Activated naive CD4-positive, alpha-beta T cell treated with anti-CD3 and anti-CD28 coated beads, Interleukin-2, amount 10 ng/mL, durations not matched to agents 7 days and 5 days (primary cell): ENCODE data around the gene LENG9.

Source experiments
- CTCF ChIA-PET: fragments of 350-600 bp; sonication (Branson Sonifier 250); formaldehyde crosslinking; loops from one replicate; lab custom pipeline; 2021; ENCODE audit warnings: antibody characterized with exemption; lab: Charles Lee
- DNase-seq: peaks from one replicate; pipeline ENCODE4 v3.0.0-alpha.2; 2020
- H3K27ac Mint-ChIP-seq: one replicate; pipeline ENCODE4 v1.8.0; 2021; ENCODE audit warnings: mild to moderate bottlenecking, moderate library complexity, mixed read lengths
- H3K27me3 Mint-ChIP-seq: one replicate; pipeline ENCODE4 v1.8.0; 2021; ENCODE audit warnings: mild to moderate bottlenecking, mixed read lengths
- H3K36me3 Mint-ChIP-seq: one replicate; pipeline ENCODE4 v1.8.0; 2021; ENCODE audit warnings: mixed read lengths
- H3K4me1 Mint-ChIP-seq: one replicate; pipeline ENCODE4 v1.8.0; 2021; ENCODE audit warnings: mixed read lengths
- H3K4me3 Mint-ChIP-seq: one replicate; pipeline ENCODE4 v1.8.0; 2021; ENCODE audit warnings: mild to moderate bottlenecking, moderate library complexity, mixed read lengths
- H3K9me3 Mint-ChIP-seq: one replicate; pipeline ENCODE4 v1.8.0; 2021; ENCODE audit warnings: mixed read lengths

LENG9 gene

GRCh38 chr19:54421521-54421920 is 42.1 kb downstream of the LENG9 start:
- CTCF ChIA-PET: interaction anchor here (1.3 to 2.1 kb wide), 2 partner anchors 18 to 60 kb away, joined by 4 to 10 read pairs; no protein-coding TSS in a partner anchor

DNA sequence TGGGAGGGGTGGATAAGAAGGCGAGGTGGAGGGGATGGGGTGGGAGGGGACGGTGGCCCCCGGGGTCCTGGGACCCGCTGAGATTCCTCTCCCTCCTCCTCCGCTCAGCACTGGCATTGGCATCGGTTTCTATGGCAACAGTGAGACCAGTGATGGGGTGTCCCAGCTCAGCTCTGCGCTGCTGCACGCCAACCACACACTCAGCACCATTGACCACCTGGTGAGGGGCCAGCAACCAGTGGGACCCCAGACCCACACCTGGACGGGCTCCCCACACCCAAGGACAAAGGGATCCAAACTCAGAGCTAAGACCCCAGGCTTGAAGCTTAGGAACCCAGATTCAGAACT is 42.4 kb downstream of the LENG9 start:
- no peaks in the 10 kb centered on the region for H3K9me3 Mint-ChIP-seq
- H3K27me3 Mint-ChIP-seq: peaks cover 63% of the 10 kb centered on the region
- H3K4me1 Mint-ChIP-seq: peaks cover 15% of the 10 kb centered on the region
- no peak overlapping the region for H3K27ac Mint-ChIP-seq
- DNase-seq: no peak
- no peaks in the 10 kb centered on the region for H3K36me3 Mint-ChIP-seq
- no peak overlapping the region for H3K4me3 Mint-ChIP-seq
- CTCF ChIA-PET: interaction anchor here (1.3 to 2.1 kb wide), 2 partner anchors 18 to 61 kb away, joined by 4 to 10 read pairs; no protein-coding TSS in a partner anchor

More at GRCh38 chr19:54421521-54421920, 42.1 kb downstream of the LENG9 start:
- no peak overlapping the region for H3K4me3 Mint-ChIP-seq
- no peaks in the 10 kb centered on the region for H3K36me3 Mint-ChIP-seq
- peaks cover 15% of the 10 kb centered on the region for H3K4me1 Mint-ChIP-seq
- no peak for DNase-seq
- no peaks in the 10 kb centered on the region for H3K9me3 Mint-ChIP-seq
- peaks cover 63% of the 10 kb centered on the region for H3K27me3 Mint-ChIP-seq
- H3K27ac Mint-ChIP-seq: no peak overlapping the region

DNA sequence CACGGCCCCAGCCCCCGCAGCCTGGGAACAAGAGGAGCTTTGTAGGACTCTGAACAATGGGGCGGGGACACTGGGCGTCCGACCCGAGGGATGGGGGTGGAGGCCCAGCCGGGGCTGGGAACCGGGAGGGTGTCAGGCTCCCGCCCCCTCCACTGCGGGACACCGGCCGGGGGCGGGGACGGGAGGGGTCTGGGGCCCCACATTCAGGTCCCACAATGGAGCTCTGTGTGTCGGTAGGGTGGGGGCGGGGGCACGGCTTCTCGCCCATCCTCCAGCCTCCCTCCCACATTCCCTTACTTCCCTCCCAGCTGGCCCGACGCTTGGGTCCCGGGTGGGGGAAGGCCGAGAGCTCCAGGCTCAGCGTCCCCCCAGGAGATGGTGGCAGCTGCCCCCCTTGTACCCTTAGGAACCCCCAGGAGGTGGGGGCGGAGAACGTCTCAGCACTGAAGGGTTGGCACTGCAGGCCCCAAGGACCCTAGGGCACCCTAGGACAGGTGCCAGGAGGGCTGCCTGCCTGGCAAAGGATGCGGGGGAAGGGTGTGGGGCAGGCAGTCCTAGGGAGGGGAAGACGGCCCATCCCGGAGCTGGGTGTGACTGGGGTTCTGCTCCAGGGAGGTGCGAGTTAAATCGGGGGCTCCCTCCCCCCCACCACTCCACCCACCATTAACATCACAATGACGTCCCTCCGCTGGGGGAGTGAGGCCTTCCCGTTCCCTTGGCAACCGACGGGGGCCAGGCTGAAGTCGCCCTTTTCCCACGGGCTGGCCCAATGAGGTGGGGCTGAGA is 43.0 kb downstream of the LENG9 start:
- CTCF ChIA-PET: interaction anchor here (1.0 to 2.1 kb wide), 4 partner anchors 10 to 61 kb away, joined by 3 to 10 read pairs (median 4); no protein-coding TSS in a partner anchor
- Mint-ChIP-seq H3K4me3 (no peak overlapping the region), H3K27me3 (peaks cover 65% of the 10 kb centered on the region), H3K27ac (no peak overlapping the region), H3K4me1 (peaks cover 15% of the 10 kb centered on the region), H3K36me3 (no peaks in the 10 kb centered on the region), H3K9me3 (no peaks in the 10 kb centered on the region)
- no peak for DNase-seq

DNA sequence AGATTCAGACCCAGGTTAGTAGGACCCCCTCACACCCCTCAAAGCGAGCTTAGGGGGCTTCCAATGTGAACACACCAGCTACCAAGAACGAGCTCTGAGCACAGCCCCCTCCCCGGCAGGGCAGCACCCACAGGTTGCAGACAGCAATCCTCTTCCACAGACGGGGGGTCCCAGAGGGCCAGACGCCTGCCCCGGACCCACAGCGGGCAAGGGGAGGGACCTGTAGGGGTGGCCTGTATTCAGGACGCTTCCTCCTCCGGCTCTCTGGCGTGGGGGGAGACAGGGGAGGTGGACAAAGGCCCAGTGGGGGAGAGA is 43.6 kb downstream of the LENG9 start:
- CTCF ChIA-PET: interaction anchor here (1.0 to 1.3 kb wide), 2 partner anchors 10 to 29 kb away, joined by 3 to 4 read pairs; no protein-coding TSS in a partner anchor
- Mint-ChIP-seq H3K4me1 (peaks cover 15% of the 10 kb centered on the region), H3K27me3 (peaks cover 64% of the 10 kb centered on the region), H3K4me3 (no peak overlapping the region), H3K9me3 (no peaks in the 10 kb centered on the region), H3K27ac (no peak overlapping the region), H3K36me3 (no peaks in the 10 kb centered on the region)
- no peak for DNase-seq

DNA sequence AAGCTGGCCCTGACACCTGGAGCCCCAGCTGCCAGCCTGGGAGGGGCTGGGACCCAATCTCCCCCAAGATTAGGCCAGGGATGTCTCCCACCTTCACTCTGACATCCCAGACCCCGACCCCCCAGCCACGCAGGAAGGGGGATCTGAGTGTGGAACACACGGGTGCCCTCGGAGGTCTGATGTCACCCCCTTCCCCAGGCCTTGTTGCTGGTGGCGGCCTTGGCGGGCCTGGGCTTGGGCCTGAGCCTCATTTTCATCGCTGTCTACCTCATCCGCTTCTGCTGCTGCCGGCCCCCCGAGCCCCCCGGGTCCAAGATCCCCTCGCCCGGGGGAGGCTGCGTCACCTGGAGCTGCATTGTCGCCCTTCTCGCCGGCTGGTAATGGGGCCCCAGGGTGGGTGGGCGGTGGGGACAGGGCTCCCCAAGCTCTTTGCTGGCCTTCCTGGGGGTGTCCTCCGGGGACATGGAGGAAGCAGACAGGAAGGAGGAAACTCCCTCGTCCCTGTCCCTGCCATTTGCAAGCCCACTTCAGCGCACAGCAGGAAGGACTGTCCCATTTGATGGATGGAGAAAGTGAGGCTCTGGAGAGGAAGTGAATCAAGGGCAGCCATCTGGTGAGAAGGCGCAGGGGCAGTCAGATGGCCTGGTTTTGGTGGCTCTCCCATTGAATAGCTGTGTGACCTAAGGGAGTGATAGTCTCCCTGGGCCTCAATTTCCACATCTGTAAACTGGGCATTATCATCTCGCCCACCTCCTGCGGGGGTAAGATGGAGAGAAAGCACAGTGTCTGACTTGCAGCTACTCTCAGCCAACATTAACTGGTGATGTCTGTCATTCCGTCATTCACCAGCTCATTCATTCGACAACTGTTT is 44.4 kb downstream of the LENG9 start:
- H3K27me3 Mint-ChIP-seq: peaks cover 64% of the 10 kb centered on the region
- H3K4me3 Mint-ChIP-seq: no peak overlapping the region
- H3K36me3 Mint-ChIP-seq: no peaks in the 10 kb centered on the region
- no peak overlapping the region for H3K27ac Mint-ChIP-seq
- H3K4me1 Mint-ChIP-seq: peaks cover 15% of the 10 kb centered on the region
- peaks cover 1% of the 10 kb centered on the region for H3K9me3 Mint-ChIP-seq
- CTCF ChIA-PET: interaction anchor here (1.0 to 1.3 kb wide), 2 partner anchors 11 to 29 kb away, joined by 3 to 4 read pairs; no protein-coding TSS in a partner anchor
- no peak for DNase-seq

- Mint-ChIP-seq H3K9me3 (peaks cover 6% of the 10 kb centered on the region), H3K27ac (peak overlapping the region; percentile 82), H3K36me3 (no peaks in the 10 kb centered on the region), H3K4me1 (peaks cover 15% of the 10 kb centered on the region), H3K4me3 (peak overlapping the region; percentile 26), H3K27me3 (peaks cover 59% of the 10 kb centered on the region)
- peak; percentile 71 for DNase-seq
- CTCF ChIA-PET: no interaction called here
These were observed 45.3 kb downstream of the LENG9 start for GRCh38 chr19:54418030-54418929.

DNA sequence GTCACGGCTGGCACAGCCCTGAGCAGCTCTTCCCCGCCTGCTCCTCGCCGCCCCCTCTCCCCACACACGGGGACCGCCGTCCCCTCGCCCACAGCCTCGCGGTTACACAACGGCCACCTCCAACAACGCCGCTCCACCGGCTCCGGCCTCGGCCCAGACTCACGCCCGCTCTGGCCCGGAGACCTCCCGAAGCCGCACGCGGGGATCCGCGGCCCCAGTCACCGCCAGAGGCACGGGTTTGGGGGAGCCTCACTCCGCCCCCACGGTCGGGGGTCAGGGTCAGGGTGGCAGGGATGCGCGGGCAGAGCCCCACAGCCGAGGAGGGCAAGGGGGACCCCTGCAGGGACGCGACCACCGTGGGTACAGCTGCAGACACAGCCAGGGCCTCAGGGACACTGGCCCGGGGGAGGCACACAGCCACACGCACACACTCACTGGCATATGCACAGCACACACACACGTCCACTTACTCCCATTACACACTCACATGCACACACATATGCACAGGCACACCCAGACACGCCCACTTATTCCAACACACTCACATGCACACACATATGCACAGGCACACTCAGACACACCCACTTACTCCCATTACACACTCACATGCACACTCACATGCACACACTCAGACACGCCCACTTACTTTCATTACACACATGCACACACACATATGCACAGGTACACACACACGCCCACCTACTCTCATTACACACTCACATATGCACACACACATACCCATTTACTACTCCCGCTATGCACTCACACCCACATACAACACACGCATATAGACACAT is 46.7 kb downstream of the LENG9 start:
- Mint-ChIP-seq H3K4me3 (no peak overlapping the region), H3K27me3 (peaks cover 63% of the 10 kb centered on the region), H3K27ac (no peak overlapping the region), H3K9me3 (peaks cover 6% of the 10 kb centered on the region), H3K36me3 (no peaks in the 10 kb centered on the region), H3K4me1 (peaks cover 15% of the 10 kb centered on the region)
- CTCF ChIA-PET: interaction anchor here (1.0 to 1.4 kb wide), 3 partner anchors 12 to 62 kb away, joined by 3 to 4 read pairs (median 3); no protein-coding TSS in a partner anchor
- DNase-seq: no peak

DNA sequence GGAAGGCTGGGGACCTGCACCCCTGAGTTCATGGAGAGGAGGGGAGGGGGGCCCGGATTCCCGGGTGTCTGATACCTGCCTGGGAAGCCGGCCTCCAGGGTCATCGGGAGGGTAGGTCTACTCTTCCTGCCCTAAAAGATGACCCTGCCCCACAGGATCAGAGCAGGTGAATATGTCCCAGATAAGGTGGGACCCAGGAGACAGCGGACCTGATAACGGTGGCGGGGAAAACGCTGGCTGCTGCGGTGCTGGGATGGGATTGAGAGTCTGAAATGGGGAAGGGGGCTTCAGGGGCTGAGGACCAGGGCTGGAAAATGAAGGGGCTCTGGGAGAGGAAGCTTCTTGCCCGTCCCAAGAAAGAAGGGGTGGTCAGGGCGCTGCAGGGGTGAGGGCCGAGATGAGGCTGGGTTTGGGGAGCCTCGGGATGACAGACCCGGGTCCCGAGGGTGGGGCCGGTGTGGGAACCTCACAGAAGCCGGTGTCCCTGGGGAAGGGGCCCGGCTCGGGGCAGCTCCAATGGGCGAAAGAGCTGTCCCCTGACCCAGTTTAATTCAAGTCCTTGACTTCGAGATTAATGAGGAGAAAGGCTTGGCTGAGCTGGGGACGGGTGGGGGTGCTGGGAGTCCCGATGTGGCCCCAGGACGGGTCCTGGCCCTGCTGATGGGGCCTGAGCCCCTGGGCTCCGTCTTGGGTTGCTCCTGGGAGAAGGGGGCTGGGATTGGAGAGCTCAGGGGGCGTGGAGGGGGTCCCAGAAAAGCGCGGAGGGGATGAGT is 47.5 kb downstream of the LENG9 start:
- CTCF ChIA-PET: interaction anchor here (1.0 to 1.4 kb wide), 3 partner anchors 13 to 63 kb away, joined by 3 to 4 read pairs (median 3); no protein-coding TSS in a partner anchor
- Mint-ChIP-seq H3K4me1 (peaks cover 15% of the 10 kb centered on the region), H3K27me3 (peaks cover 63% of the 10 kb centered on the region), H3K4me3 (no peak overlapping the region), H3K9me3 (peaks cover 6% of the 10 kb centered on the region), H3K36me3 (no peaks in the 10 kb centered on the region), H3K27ac (no peak overlapping the region)
- DNase-seq: no peak

DNA sequence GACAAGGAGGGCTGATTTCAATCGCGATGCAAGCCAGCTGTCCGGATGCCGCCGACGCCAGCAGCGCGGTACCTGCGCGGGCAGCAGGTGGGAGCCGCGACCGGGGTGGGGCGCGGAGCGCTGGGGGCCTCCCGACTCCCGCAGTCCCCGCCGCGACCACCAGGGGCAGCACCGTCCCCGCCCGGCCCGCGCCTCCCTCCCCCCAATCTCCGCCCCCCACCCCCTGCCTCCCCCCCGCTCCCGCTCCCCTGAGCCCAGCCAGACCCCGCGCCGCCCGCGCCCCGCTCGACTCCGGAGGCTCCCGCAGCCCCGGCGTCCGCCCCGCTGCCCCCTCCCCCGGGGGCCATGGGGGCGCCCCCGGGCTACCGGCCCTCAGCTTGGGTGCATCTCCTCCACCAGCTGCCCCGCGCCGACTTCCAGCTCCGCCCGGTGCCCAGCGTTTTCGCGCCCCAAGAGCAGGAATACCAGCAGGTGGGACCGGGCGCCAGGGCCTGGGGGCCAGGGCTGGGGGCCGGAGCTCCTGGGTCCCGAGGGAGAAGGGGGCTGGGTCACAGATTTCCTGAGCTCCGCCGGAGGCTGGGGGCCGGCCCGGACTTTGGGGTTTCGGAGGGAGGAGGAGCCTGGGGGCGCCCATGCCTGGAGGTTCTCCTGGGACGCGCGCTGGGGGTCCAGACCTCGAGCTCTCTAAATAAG is 48.2 kb downstream of the LENG9 start, which contains the start of gene TTYH1:
Gene TTYH1 (plus strand): TSS at position 257 of the 693 bp plus-strand sequence. CDS start 89 bp downstream, at position 346.
- DNase-seq: peak; percentile 53
- Mint-ChIP-seq H3K27me3 (peaks cover 65% of the 10 kb centered on the region), H3K36me3 (no peaks in the 10 kb centered on the region), H3K4me1 (peaks cover 15% of the 10 kb centered on the region), H3K27ac (no peak within 1 kb of the TSS), H3K4me3 (no peak within 1 kb of the TSS), H3K9me3 (peaks cover 6% of the 10 kb centered on the region)
- CTCF ChIA-PET: interaction anchor here (1.0 to 1.4 kb wide), 3 partner anchors 13 to 64 kb away, joined by 3 to 4 read pairs (median 3); no protein-coding TSS in a partner anchor

GRCh38 chr19:54414156-54414555 is 49.4 kb downstream of the LENG9 start:
- Mint-ChIP-seq H3K4me3 (no peak overlapping the region), H3K27me3 (peaks cover 62% of the 10 kb centered on the region), H3K36me3 (peaks cover 4% of the 10 kb centered on the region), H3K27ac (no peak overlapping the region), H3K4me1 (peaks cover 15% of the 10 kb centered on the region), H3K9me3 (peaks cover 12% of the 10 kb centered on the region)
- CTCF ChIA-PET: no interaction called here
- DNase-seq: no peak

- no peak for DNase-seq
- H3K9me3 Mint-ChIP-seq: peaks cover 19% of the 10 kb centered on the region
- CTCF ChIA-PET: no interaction called here
- no peak overlapping the region for H3K4me3 Mint-ChIP-seq
- peaks cover 56% of the 10 kb centered on the region for H3K27me3 Mint-ChIP-seq
- H3K27ac Mint-ChIP-seq: no peak overlapping the region
- H3K4me1 Mint-ChIP-seq: peaks cover 9% of the 10 kb centered on the region
- H3K36me3 Mint-ChIP-seq: peaks cover 9% of the 10 kb centered on the region
These were observed 50.7 kb downstream of the LENG9 start for GRCh38 chr19:54412877-54413276.
